Left lung (tissue), 10 donors: ENCODE measurements around the gene CARMIL1. TPM values are rescaled to one million over a fixed set of nuclear protein-coding genes. Genes with fewer than 3 reads are reported as not detected.
A peak's percentile ranks its signal among the peaks of the same experiment; 100 is the strongest.

Source experiments
- ATAC-seq: fragments of 200-7000 bp; cut with Tn5 transposase; one replicate; pipeline ENCODE4 v1.9.1; 2020; ENCODE audit warnings: moderate library complexity
- DNase-seq, 4 donors: peaks; one replicate each; pipeline ENCODE4 v3.0.0-alpha.2; 2013 to 2020
- H3K27ac ChIP-seq, 2 donors: fragments of 200-600 bp; sonication (generic) in 1 of 2; one replicate each; pipeline versions ENCODE4 v1.5.0 to v1.8.0; 2020 to 2021
- H3K27me3 ChIP-seq, 2 donors: fragments of 200-600 bp; sonication (generic) in 1 of 2; one replicate each; pipeline versions ENCODE4 v1.5.0 to v1.8.0; 2020 to 2021
- H3K36me3 ChIP-seq, 2 donors: fragments of 200-600 bp; sonication (generic) in 1 of 2; one replicate each; pipeline versions ENCODE4 v1.5.0 to v1.8.0; 2020 to 2021
- H3K4me1 ChIP-seq, 2 donors: fragments of 200-600 bp; one replicate each; pipeline ENCODE4 v1.8.0; 2021
- H3K4me3 ChIP-seq, 2 donors: fragments of 200-600 bp; sonication (generic) in 1 of 2; one replicate each; pipeline versions ENCODE4 v1.5.0 to v1.8.0; 2020 to 2021; ENCODE audit warnings: mild to moderate bottlenecking in 1 of 2
- H3K9me3 ChIP-seq, 2 donors: fragments of 200-600 bp; sonication (generic) in 1 of 2; one replicate each; pipeline versions ENCODE4 v1.5.0 to v1.8.0; 2020 to 2021
- CTCF ChIP-seq, 2 donors: fragments of 200-600 bp; sonication (generic) in 1 of 2; IDR thresholded peaks; one replicate each; pipeline versions ENCODE4 v1.5.0 to v1.8.0; 2021; ENCODE audit warnings: antibody characterized with exemption in 2 of 2
- intact Hi-C, 2 donors: fragments of 100-400 bp; cut with DNase I; formaldehyde crosslinking; loops; one replicate each; pipeline versions ENCODE4 v1.11.2 to v1.14.2; 2022
- polyA plus RNA-seq, 6 donors: library from polyadenylated mRNA; unstranded; fragments of 120-200 nt; gene quantifications; one replicate each; pipeline ENCODE4 v1.2.1, GENCODE V29; 2013; ENCODE audit not compliant: insufficient read length in 6 of 6
- total RNA-seq, 2 donors: library from RNA; stranded (reverse); fragmentation: NEBNext Ultra II Directional; extraction: Animal tissue kit (Norgen Biotek cat#: 25700); gene quantifications; one replicate each; pipeline ENCODE4 v1.2.1, GENCODE V29; 2021
- donor health status: DM: no; HTN: yes; CAD: no.
- donor health status: DM: no; HTN: no; CAD: no.

CARMIL1 gene
- total and polyA plus RNA-seq, 8 donors: 16.4 to 32.8 (median 27.4) TPM

GRCh38 chr6:25486550-25486949 lies 207.4 kb downstream of the CARMIL1 start:
- no peaks in the 10 kb centered on the region for H3K36me3 ChIP-seq

GRCh38 chr6:25487012-25487411 lies 207.8 kb downstream of the CARMIL1 start:
- Histone ChIP-seq H3K9me3 (no peaks in the 10 kb centered on the region), H3K27me3 (no peaks in the 10 kb centered on the region), H3K27ac (no peak overlapping the region), H3K36me3 (no peaks in the 10 kb centered on the region), H3K4me1 (peaks cover 3 to 4% of the 10 kb centered on the region in 2 donors), H3K4me3 (no peak overlapping the region)
- ATAC-seq (no peak), DNase-seq (no peak)
- TF ChIP-seq CTCF (IDR thresholded peaks at IDR 0.05): no peak
- intact Hi-C loops: no loop called here

More at GRCh38 chr6:25486550-25486949, 207.4 kb downstream of the CARMIL1 start:
- Histone ChIP-seq H3K4me3 (no peak overlapping the region), H3K9me3 (no peaks in the 10 kb centered on the region), H3K4me1 (peaks cover 3 to 4% of the 10 kb centered on the region in 2 donors), H3K27ac (no peak overlapping the region), H3K27me3 (no peaks in the 10 kb centered on the region)
- no peak for TF ChIP-seq CTCF (IDR thresholded peaks at IDR 0.05)
- intact Hi-C loops: no loop called here
- ATAC-seq: no peak
- DNase-seq: no peak

- no peak overlapping the region for H3K27ac ChIP-seq
- TF ChIP-seq CTCF (IDR thresholded peaks at IDR 0.05): no peak
- no peak overlapping the region for H3K4me3 ChIP-seq
- no peak for ATAC-seq
- H3K4me1 ChIP-seq: peaks cover 3 to 4% of the 10 kb centered on the region in 2 donors
- no peak for DNase-seq
- intact Hi-C loops: no loop called here
- no peaks in the 10 kb centered on the region for H3K9me3 ChIP-seq
- H3K27me3 ChIP-seq: no peaks in the 10 kb centered on the region
- no peaks in the 10 kb centered on the region for H3K36me3 ChIP-seq
These were observed 209.0 kb downstream of the CARMIL1 start for GRCh38 chr6:25488156-25488555.

- intact Hi-C loops: no loop called here
- no peak for TF ChIP-seq CTCF (IDR thresholded peaks at IDR 0.05)
- DNase-seq (no peak), ATAC-seq (no peak)
- Histone ChIP-seq H3K9me3 (no peaks in the 10 kb centered on the region), H3K27me3 (no peaks in the 10 kb centered on the region), H3K36me3 (no peaks in the 10 kb centered on the region), H3K4me3 (no peak overlapping the region), H3K27ac (no peak overlapping the region), H3K4me1 (peaks cover 3 to 4% of the 10 kb centered on the region in 2 donors)
These were observed 210.2 kb downstream of the CARMIL1 start for GRCh38 chr6:25489399-25489798.

GRCh38 chr6:25490018-25490801 lies 211.0 kb downstream of the CARMIL1 start:
- no peak overlapping the region for H3K27ac ChIP-seq
- intact Hi-C loops: loop anchor here in 1 of 2 donors (5.0 kb wide), 1 partner anchor 213 kb away; the partner anchor contains the start of gene CARMIL1
- no peaks in the 10 kb centered on the region for H3K9me3 ChIP-seq
- TF ChIP-seq CTCF (IDR thresholded peaks at IDR 0.05): peak; percentile 65 to 67
- peaks cover 3 to 4% of the 10 kb centered on the region in 2 donors for H3K4me1 ChIP-seq
- no peaks in the 10 kb centered on the region for H3K27me3 ChIP-seq
- peak; percentile 100 for ATAC-seq
- DNase-seq: peak in 3 of 4 donors; percentile 70 to 91 (median 74)
- H3K4me3 ChIP-seq: no peak overlapping the region
- no peaks in the 10 kb centered on the region for H3K36me3 ChIP-seq
